ENCODE data around the gene RRP1B.

GRCh38 chr21:43653626-43654025 is 5.7 kb upstream of the RRP1B start:
- no peak for TF ChIP-seq POLR2AphosphoS5 (IDR thresholded peaks at IDR 0.05; ENCODE audit: borderline replicate concordance, low read depth, low read length)
- TF ChIP-seq EZH2 (IDR thresholded peaks at IDR 0.05), result no peak
- TF ChIP-seq FOXP2 (optimal IDR thresholded peaks at IDR 0.05; ENCODE audit: control extremely low read depth, extremely low read length, insufficient read depth), result no peak

Measured in SK-N-MC (cell line).